GM21619 (cell line): Measurements from ENCODE around the gene DCAF8.
A peak's percentile ranks its signal among the peaks of the same experiment; 100 is the strongest.

ENCODE experiments used
- ATAC-seq: cut with Tn5 transposase; IDR thresholded peaks from one replicate; pipeline ENCODE4 v1.9.1; 2021; ENCODE audit not compliant: unreplicated experiment

Gene DCAF8

DNA sequence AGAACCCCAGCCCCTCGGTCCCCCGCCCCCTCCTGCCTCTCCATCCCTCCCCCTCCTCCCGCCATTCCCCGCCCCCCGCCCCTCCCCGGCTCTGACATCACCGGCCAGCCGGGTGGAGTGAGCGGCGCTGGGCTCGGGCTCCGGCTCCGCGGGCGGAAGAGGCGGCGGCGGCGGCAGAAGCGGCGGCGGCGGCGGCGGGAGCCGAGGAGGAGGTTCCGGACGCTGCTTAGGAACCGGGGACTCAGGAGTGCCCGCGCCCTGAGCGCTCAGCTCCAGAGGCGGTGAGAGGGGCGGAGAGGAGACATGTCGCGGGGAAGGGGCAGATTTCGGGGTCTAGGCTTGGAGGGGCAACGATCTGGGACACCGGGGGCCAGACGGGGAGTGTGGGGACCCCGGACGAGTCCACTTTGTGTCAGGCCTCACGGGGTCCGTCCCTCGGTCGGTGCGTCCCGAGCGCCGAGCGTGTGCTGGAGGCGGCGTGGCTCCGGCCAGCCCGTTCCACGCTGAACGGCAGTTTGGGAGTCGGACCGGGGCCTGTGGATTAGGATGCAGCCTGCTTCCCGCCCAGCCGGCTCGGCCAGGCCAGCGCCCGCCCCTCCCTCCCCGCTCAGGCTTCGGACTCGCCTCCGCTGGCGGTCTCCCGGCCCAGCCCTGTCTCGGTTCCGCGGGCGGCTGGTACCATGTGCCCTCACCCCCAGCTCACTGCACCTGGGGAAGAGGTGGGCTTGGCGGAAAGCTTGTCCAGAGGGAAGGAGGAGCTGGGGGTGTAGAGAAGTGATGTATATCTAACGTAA lies 56.9 kb downstream of the DCAF8 start, which contains the start of gene PEA15:
Gene PEA15, plus strand, starts transcription at position 143 of the 794 bp plus-strand sequence. CDS start 6,161 bp downstream, outside the sequence.
- ATAC-seq: peak; percentile 41

DNA sequence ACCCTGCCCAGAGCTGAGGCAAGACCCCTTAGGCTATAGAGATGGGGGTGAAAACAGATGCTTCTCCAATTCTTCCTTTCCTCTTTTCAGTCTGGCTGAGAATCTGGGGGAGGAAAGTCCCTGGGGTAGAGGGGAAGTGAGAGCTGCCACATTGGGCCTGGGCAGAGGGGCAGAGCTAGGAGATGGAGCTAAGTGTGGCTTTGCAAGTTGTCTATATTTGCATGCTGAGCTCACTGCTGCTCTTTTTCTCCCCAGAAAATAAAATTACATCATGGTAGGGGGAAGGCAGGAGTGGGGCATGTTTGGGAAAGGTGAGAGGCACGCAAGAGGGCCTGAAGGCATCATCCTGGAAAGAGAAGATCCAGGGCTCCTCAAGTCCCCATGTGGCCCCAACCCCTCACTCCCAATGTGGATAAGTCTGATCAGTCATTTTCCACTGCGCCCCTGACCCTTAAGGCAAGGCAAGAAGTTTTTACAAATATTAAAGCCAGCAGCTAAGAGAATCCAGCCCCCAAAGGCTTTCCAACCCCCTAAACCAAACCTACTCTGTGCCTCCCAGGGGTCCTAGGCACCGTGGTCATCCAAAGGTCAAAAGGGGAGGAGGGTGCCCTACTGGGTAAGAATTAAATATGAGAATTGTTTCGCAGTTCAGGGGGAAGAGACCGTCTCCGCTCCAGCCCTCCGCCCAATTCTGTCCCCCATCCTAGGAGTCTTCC lies 57.7 kb downstream of the DCAF8 start:
- peak; percentile 62 for ATAC-seq

DNA sequence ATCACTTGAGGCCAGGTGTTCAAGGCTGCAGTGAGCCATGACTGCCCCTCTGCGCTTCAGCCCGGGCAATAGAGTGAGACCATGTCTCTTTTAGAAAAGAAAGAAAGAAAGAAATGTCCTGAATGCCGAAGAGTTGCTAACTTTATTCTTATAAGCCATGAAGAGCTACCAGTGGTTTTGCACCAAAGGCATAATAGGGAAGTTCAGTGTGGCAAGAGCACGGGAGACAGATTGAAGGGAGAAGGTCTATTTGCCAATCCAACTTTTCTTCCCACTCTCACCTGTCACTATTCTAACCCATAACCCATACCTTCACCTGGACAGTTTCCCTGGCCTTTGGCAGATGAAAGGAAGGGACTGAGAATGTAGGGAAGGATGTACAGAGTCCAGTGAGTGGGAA lies 61.6 kb downstream of the DCAF8 start:
- no peak for ATAC-seq

DNA sequence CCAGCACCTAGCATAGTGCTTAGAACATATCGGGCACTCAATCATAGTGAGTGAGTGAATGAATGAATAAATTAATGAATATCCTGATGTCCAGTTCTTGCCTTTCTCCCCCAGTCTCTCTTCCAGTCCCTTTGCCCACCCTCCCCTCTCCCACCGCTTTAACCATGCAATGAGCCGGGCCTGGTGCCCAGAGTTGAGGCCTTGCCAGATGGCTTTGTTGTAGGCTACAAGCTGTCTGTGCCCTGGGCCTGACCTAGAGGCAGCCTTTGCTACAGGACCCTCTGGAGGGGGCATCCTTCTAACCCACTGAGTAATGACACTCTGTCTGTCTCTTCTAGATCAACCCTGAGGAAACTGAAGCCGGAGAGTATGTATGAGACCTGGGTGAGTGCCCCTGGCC lies 65.1 kb downstream of the DCAF8 start:
- no peak for ATAC-seq

DNA sequence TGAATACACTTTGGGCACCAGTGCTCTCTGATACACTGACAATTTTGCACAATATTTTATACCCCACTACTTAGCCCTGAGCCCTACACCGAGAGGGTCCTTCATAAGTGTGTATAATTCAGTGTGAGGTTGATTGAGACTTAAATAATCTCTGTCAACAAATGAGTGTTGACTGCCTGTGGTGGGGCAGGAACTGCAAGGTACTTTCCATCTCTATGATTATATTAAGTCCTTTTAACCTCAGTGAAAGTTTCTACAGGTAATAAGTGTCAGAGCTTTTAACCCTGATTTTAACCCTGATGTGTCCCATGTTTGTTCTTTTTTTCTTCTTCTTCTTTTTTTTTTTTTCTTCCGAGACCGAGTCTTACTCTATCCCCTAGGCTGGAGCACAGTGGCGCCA lies 66.2 kb downstream of the DCAF8 start:
- no peak for ATAC-seq

DNA sequence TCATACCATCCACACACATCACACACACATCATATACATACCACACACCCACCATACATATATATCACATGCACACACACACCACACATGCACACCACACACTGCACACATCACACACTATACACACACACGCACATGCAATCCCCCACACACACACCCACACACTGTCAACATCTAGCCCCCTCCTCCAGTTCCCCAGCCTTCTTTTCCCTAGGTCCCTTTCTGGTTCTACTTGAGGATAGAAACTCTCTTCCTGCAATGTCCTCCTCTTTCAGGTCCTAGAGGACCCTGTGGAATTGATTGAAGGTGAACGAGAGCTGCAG lies 67.7 kb downstream of the DCAF8 start:
- ATAC-seq: no peak

DNA sequence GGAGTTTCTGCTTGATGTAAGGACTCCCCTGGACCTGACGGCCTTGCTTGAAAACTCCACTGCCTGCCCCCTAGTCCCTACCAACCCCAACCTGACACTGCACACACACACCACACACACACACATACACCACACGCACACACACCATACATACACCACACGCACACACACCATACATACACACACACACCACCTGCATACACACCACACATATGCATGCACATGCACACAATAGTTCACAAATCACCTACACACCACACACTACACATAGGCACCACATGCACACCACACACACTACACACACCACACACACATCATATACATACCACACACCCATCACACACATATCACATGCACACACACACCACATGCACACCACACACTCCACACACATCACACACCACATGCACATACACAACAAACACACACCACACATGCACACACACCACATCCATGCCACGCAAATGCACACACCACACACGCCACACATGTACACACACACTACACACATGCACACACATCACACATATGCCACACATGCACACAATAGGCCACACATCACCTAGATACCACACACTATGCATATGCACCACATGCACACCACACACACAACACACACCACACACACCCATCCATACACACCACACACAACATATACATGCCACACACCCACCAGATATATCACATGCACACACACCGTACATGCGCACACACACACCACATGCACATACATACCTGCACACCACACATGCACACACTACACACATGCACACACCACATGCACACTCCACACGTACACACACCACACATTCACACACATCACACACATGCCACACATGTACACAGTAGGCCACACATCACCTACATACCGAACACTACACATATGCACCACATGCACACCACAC lies 68.3 kb downstream of the DCAF8 start:
- no peak for ATAC-seq

DNA sequence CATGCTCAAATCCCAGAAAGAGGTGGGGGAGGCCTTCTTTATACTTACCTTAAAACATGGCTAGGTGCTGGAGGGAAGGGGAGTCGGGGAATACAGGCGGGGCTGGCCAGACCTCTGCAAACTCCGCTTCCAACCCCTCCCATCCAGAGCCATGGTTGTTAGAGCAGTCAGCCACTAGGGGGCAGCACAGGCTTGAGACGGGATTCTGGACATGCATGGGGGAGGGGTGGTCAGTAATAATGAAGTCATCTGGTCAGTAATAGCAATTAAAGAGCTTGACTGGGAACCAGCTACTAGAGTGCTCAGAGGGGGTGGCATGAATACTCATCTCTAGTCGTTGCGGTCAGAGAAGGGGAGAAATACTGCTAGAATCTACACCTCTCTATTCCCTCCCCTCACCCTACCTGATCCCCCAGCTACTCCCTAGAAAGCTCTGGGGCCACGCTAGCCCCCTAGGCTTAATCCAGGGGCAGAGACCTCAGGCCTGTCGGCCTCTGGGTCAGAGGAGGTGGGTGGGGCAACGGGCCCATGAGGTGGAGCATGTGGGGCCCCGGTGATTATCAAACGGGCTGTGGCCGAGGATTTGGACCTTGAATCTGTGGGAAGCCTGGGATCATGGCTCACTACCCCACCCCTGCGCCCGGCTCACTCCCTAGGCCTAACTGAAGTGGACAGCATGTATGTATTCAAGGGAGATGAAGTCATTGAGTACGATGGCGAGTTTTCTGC lies 69.1 kb downstream of the DCAF8 start:
- no peak for ATAC-seq

DNA sequence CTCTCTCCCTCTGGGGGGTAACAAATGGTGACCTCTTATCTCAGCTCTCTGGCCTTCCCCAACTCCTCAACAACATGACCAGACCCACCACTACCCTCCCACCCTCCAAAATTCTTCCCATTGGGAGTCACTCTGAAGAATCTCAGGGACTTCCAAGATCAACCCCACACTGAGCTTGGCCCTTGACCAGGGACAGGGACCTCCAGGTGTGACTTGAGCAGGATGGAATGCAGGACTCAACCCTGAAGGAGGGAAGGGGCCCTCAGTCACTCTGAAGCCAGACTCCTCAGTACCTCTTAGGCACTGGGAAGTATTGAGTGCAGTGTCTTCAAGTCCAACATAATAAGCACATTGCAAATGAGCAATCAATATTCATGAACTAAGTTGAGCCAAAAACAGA lies 70.1 kb downstream of the DCAF8 start:
- no peak for ATAC-seq

DNA sequence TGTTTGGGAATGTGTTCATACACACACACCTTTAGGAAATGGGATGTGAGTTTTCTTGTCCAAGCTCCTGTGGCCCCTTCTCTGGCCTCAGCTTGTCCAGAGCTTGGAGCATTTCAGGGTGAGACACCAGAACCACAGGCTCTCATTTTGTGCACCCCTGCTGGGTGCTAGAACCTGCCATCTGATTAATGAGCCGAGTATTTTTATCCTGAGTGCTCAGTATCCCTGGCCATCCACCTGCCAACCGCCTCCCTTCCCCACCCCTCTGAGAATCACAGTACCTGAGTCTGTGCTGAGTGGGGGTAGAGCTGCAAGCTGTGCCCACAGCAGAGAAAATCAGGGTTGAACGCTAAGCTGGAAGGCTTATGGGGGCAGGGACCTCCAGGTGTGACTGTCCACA lies 70.6 kb downstream of the DCAF8 start:
- ATAC-seq: no peak

DNA sequence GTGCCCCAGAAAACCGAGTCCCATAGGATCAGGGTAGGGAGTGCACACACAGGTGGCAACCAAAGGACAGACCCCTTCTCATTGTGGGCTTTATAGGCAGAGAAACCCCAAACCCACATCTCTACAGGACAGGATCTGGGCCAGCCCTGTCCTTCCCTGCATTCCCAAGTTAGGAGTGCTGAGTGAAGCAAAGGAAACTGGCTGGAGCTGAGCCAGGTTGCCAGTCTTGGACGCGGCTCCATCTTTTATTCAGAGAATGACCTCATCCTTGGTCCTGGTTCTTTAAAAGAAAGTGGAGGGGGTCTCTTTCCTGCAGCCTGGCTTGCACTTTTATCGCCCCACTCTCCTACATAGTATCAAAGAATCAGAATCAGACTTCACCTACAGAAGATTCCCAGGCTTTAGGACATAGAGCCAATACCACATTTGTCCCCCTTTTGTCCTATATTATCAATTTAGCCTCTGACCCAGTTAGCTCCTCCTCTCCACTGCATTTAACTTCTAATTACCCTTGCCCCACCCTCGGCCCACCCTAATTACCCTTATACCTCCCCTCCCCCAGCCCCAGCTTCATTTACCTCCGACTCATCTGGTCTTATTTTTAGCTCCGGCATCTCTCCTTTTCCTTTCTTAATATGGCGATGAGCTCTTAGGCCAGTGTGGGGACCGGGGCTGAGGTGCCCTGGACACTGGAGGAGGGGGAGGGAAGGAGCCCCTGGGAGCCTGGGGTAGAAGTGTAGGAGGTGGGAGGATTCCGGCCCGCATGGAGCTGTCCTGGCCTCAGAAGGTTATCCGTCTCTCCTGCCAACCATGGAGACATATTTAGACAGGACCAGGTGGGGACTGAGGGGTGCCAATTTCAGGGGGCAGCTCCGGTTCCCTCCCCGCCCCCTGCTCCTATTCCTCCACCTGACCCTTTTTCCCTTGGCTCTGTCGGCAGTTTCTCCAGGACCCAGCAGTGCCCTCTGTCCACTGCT lies 72.4 kb downstream of the DCAF8 start, which contains the start of gene CASQ1:
Gene CASQ1, plus strand, starts transcription at position 927 of the 977 bp plus-strand sequence. CDS start 177 bp downstream, outside the sequence.
- ATAC-seq: no peak

DNA sequence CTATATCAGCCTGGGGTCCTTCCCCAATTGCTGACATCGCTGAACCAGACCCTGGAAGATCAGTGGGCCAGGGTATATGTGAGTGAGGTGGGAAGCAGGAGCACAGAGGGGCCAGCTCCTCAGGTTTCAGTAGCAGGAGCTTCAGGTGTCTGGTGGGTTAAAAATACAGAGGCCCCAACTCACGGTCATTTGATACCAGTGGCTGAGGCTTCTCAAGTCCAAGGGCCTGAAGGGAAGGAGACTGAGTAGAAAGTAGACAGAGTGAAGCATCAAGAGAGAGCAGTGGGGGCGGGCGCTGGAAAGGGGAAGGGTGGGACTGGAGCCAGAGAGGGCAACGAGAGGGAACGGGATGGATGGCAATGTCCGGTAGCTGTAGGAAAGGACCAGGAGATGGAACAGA lies 74.0 kb downstream of the DCAF8 start:
- ATAC-seq: no peak

DNA sequence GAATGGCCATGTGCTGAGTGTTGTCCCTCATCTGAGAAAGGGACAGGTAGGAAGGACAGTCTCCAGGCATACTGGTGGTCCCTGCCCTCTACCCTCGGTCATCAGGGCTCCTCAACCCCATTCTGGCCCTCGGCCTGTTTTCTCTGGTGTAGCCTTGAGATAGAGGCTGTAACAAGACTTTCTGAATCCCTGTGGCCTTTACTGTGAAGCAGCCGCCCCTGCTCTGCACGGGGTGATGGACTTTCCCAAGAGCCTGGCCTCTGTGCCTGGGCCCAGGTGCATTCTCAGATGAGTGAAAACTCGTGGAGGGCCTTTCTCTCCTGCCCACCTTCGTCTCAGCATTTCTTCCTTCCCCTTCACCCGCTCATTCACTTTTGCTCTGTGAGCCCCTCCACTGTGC lies 74.9 kb downstream of the DCAF8 start:
- ATAC-seq: no peak

DNA sequence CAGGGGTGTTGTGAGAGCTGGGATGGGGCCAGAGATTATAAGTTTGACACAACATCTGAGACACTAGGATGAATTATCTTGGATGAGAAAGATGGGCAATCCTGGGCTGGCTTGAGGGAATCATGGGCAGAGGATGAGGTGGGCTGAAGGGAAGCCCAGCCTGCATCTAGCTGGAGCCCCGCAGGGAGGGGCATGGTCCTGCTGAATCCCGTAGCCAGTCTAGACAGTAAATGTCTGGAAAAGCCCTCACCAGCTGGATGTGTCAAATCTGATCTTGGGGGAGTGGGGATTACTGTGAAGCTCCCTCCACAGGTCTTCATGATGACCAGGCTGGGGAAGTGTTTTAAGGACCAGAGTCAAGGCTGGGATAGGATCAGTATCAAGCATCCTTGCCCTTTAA lies 75.6 kb downstream of the DCAF8 start:
- no peak for ATAC-seq

DNA sequence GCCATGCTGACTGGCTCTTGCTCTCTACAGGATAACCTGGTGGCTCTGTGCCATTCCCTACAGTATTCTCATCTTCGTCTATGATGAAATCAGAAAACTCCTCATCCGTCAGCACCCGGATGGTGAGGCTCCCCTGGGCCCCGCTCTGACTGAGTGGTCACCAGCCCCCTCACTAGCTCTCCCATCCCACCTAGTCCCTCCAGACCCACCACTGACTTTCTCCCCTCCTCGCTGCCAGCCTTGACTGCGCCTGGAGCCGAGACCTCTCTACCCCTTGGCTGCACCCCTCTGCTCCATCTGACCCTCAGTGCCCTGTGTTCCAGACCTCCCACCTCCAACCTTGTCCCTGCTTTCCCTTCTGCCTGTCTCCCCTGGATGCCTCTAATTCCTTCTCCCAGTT lies 76.1 kb downstream of the DCAF8 start:
- ATAC-seq: no peak

DNA sequence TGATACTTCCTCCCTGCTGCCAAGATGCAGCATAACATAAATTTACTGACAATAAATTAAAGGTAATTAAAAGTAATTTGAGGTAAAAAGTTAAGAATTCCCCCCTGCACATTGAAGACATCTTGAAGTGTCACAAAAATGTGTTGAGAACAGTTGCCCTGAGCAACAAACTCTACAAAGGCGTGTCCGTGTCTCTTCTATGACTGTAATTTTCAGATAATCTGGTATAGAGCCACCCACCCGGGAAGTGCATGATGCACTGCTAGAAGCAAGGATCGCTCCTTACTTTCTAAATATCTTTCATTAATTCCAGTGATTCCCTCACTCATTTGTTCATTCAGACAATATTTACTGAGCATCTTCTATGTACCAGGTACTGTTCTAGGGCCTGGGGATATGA lies 83.0 kb downstream of the DCAF8 start:
- no peak for ATAC-seq

DNA sequence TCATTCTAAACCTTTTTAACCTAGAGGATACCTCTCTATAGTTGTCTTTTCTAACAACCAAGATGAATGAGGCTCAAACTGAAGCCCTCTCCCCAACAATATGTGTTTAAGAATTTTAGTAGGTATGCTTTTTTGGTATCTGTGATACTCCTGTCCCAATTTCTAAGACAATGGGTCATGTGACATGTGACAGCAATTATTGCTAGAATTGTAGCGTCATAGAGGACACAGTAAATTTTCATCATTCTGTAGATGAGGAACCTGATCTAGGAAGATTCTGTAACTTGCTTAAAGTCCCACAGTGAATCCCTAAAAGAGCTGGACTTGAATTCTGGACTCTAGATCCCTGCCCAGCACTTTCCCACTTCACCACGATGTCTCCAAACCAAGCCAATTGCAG lies 83.6 kb downstream of the DCAF8 start:
- no peak for ATAC-seq

DNA sequence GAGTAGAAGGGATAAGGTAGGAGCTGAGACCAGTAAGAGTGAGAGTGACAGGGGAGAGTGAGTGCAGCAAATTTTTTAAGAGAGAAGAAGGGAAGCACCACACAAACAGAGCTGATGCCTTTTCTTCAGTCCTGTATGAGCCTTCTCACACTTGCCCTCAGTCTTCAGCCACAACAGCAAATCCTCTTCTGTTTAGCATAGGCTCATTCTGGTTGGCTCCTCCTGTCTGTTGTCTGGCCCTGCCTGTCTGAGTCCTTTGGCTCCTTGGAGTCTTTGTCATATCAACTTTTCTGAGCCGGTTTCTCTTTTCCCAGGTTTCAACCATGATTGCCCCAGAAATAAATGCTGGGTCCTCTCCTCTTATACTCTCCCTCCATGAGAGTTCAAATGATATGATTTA lies 84.7 kb downstream of the DCAF8 start:
- ATAC-seq: no peak

DNA sequence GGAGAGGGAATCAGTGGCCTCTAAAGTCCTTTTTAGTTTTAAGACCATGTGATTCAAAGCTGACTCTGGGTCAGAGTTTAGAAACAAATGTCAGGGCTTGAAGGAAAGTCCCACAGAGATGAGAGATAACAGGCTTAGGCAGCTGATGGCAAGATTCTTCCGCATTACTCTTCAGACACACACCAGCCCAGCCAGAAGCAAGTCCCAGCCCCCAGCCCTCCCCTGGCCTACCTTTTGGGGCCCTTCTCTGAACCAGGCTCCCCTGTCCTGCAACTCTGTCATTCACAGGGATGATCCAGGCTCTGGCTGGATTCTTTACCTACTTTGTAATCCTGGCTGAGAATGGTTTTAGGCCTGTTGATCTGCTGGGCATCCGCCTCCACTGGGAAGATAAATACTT lies 85.1 kb downstream of the DCAF8 start:
- no peak for ATAC-seq

DNA sequence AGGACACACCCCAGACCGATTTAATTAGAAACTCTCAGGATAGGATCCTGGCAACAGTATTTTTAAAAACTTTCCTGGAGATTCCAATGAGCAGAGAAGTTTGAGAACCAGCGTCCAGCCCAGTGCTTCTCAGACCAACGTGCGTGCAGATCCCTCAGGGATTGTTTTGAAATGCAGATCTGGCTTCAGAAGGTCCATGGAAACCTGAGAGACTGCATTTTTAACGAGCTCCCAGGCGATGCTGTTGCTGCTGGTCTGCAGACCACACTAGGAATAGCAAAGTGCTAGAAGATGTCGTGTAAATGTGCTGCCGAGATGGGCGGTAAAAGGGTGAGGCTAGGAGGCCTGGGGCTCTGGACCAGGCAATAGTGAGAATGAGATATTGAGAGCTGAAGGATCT lies 90.4 kb downstream of the DCAF8 start:
- ATAC-seq: no peak
